Measurements from ENCODE around the gene UBE2B.
"Not testable (repeated sequence)": the region's sequence is repeated elsewhere in the genome, so short reads cannot be mapped to it uniquely, and the experiment has no call there.

The UBE2B gene

GRCh38 chr5:134370871-134371833 lies at the start of gene UBE2B:
UBE2B (plus strand) TSS chr5:134371569; CDS start chr5:134371596, 27 bp downstream.
- H3K27ac ChIP-seq (ENCODE audit: low read depth, low read length, poor library complexity, severe bottlenecking), result peak within 1 kb of the TSS; percentile 76
- H3K4me3 ChIP-seq (ENCODE audit: low read depth, low read length, poor library complexity, severe bottlenecking), result peak within 1 kb of the TSS; percentile 78
- peaks cover 39% of the 10 kb centered on the region for H3K4me1 ChIP-seq (ENCODE audit: insufficient read depth, low read length, severe bottlenecking)
- no peaks in the 10 kb centered on the region for H3K9me2 ChIP-seq (ENCODE audit: low read depth, low read length)
- peak within 1 kb of the TSS; percentile 87 for H3K4me2 ChIP-seq (ENCODE audit: low read length)
- H3K27me3 ChIP-seq (ENCODE audit: insufficient read depth, low read length), result no peaks in the 10 kb centered on the region
- H4K20me1 ChIP-seq (ENCODE audit: insufficient read depth, low read length), result 0 out of 2 replicates have a peak, but pooled peaks cover 2% of the 10 kb centered on the region
- H3K36me3 ChIP-seq (ENCODE audit: insufficient read depth, low read length), result peaks cover 27% of the 10 kb centered on the region
- peaks cover 42% of the 10 kb centered on the region for H3K79me2 ChIP-seq (ENCODE audit: insufficient read depth, low read length)
- H3K9me3 ChIP-seq (ENCODE audit: low read length), result no peaks in the 10 kb centered on the region
- no peak for TF ChIP-seq EZH2 (IDR thresholded peaks at IDR 0.05; ENCODE audit: borderline replicate concordance, low read length)
- TF ChIP-seq, protein P1, sequence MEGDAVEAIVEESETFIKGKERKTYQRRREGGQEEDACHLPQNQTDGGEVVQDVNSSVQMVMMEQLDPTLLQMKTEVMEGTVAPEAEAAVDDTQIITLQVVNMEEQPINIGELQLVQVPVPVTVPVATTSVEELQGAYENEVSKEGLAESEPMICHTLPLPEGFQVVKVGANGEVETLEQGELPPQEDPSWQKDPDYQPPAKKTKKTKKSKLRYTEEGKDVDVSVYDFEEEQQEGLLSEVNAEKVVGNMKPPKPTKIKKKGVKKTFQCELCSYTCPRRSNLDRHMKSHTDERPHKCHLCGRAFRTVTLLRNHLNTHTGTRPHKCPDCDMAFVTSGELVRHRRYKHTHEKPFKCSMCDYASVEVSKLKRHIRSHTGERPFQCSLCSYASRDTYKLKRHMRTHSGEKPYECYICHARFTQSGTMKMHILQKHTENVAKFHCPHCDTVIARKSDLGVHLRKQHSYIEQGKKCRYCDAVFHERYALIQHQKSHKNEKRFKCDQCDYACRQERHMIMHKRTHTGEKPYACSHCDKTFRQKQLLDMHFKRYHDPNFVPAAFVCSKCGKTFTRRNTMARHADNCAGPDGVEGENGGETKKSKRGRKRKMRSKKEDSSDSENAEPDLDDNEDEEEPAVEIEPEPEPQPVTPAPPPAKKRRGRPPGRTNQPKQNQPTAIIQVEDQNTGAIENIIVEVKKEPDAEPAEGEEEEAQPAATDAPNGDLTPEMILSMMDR (IDR thresholded peaks at IDR 0.05; ENCODE audit: low read length), result no peak
- H3F3A ChIP-seq (ENCODE audit: insufficient read depth, low read length), result no peaks in the 10 kb centered on the region
- peak within 1 kb of the TSS; percentile 65 for H2AFZ ChIP-seq (ENCODE audit: low read length)
- H3K9ac ChIP-seq (ENCODE audit: low read length), result peak within 1 kb of the TSS; percentile 88

GRCh38 chr5:134327327-134327726 lies 44.0 kb upstream of the UBE2B start:
- Histone ChIP-seq H3K4me1 (ENCODE audit: insufficient read depth, low read length, severe bottlenecking) (no peaks in the 10 kb centered on the region), H3K9me3 (ENCODE audit: low read length) (peaks cover 15% of the 10 kb centered on the region; the same call in 1 of the 2 replicates), H3K9me2 (ENCODE audit: low read depth, low read length) (no peaks in the 10 kb centered on the region), H3K36me3 (ENCODE audit: insufficient read depth, low read length) (no peaks in the 10 kb centered on the region), H3K79me2 (ENCODE audit: insufficient read depth, low read length) (no peaks in the 10 kb centered on the region), H3F3A (ENCODE audit: insufficient read depth, low read length) (no peaks in the 10 kb centered on the region), H2AFZ (ENCODE audit: low read length) (no peak overlapping the region), H4K20me1 (ENCODE audit: insufficient read depth, low read length) (no peaks in the 10 kb centered on the region), H3K4me2 (ENCODE audit: low read length) (no peak overlapping the region), H3K27ac (ENCODE audit: low read depth, low read length, poor library complexity, severe bottlenecking) (no peak overlapping the region), H3K4me3 (ENCODE audit: low read depth, low read length, poor library complexity, severe bottlenecking) (no peak overlapping the region), H3K27me3 (ENCODE audit: insufficient read depth, low read length) (no peaks in the 10 kb centered on the region), H3K9ac (ENCODE audit: low read length) (no peak overlapping the region)
- TF ChIP-seq EZH2 (IDR thresholded peaks at IDR 0.05; ENCODE audit: borderline replicate concordance, low read length), result no peak
- TF ChIP-seq, protein P1 (IDR thresholded peaks at IDR 0.05; ENCODE audit: low read length), result no peak

- Histone ChIP-seq H3K27me3 (ENCODE audit: insufficient read depth, low read length) (no peaks in the 10 kb centered on the region), H4K20me1 (ENCODE audit: insufficient read depth, low read length) (no peaks in the 10 kb centered on the region), H3K9me3 (ENCODE audit: low read length) (peaks cover 15% of the 10 kb centered on the region; the same call in 1 of the 2 replicates), H2AFZ (ENCODE audit: low read length) (no peak overlapping the region), H3K4me3 (ENCODE audit: low read depth, low read length, poor library complexity, severe bottlenecking) (no peak overlapping the region), H3K79me2 (ENCODE audit: insufficient read depth, low read length) (no peaks in the 10 kb centered on the region), H3K36me3 (ENCODE audit: insufficient read depth, low read length) (no peaks in the 10 kb centered on the region), H3K4me1 (ENCODE audit: insufficient read depth, low read length, severe bottlenecking) (no peaks in the 10 kb centered on the region), H3K27ac (ENCODE audit: low read depth, low read length, poor library complexity, severe bottlenecking) (no peak overlapping the region), H3K9ac (ENCODE audit: low read length) (no peak overlapping the region), H3K4me2 (ENCODE audit: low read length) (no peak overlapping the region), H3F3A (ENCODE audit: insufficient read depth, low read length) (no peaks in the 10 kb centered on the region), H3K9me2 (ENCODE audit: low read depth, low read length) (no peaks in the 10 kb centered on the region)
- no peak for TF ChIP-seq EZH2 (IDR thresholded peaks at IDR 0.05; ENCODE audit: borderline replicate concordance, low read length)
- TF ChIP-seq, protein P1 (IDR thresholded peaks at IDR 0.05; ENCODE audit: low read length), result no peak
These were observed 42.8 kb upstream of the UBE2B start for GRCh38 chr5:134328619-134329018.

DNA sequence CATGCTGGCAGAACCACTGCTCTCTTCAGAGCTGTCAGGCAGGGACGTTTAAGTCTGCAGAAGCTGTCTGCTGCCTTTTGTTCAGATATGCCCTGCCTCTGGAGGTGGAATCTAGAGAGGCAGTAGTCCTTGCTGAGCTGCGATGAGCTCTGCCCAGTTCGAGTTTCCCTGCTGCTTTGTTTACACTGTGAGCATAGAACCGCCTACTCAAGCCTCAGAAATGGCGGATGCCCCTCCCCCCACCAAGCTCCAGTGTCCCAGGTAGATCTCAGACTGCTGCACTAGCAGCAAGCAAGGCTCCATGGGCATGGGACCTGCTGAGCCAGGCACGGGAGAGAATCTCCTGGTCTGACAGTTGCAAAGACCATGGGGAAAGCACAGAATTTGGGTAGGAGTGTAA lies 34.5 kb upstream of the UBE2B start:
- not testable (repeated sequence) for H3K4me1 ChIP-seq (ENCODE audit: insufficient read depth, low read length, severe bottlenecking); H3K9me3 ChIP-seq (ENCODE audit: low read length); H3K79me2 ChIP-seq (ENCODE audit: insufficient read depth, low read length); H3K27me3 ChIP-seq (ENCODE audit: insufficient read depth, low read length); H3F3A ChIP-seq (ENCODE audit: insufficient read depth, low read length); H4K20me1 ChIP-seq (ENCODE audit: insufficient read depth, low read length); H3K36me3 ChIP-seq (ENCODE audit: insufficient read depth, low read length); H3K27ac ChIP-seq (ENCODE audit: low read depth, low read length, poor library complexity, severe bottlenecking); H3K9ac ChIP-seq (ENCODE audit: low read length); H3K9me2 ChIP-seq (ENCODE audit: low read depth, low read length); H3K4me3 ChIP-seq (ENCODE audit: low read depth, low read length, poor library complexity, severe bottlenecking); H3K4me2 ChIP-seq (ENCODE audit: low read length); H2AFZ ChIP-seq (ENCODE audit: low read length)

DNA sequence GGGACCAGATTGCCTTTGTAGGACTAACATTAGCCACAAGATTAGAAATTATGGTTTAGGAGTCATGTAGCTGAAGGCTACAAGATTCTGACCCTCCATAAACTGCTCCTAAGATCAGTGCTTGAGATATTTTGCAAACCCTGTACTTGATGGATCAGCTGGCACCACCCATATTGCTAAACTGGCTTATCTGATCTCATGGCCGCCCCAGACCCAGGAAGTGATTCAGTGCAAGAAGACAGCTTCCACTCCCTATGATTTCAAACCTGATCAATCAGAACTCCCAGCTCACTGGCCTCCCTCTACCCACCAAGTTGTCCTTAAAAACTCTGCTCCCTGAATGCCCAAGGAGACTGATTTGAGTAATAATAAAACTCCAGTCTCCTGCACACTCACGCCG lies 27.9 kb upstream of the UBE2B start:
- not testable (repeated sequence) for H4K20me1 ChIP-seq (ENCODE audit: insufficient read depth, low read length); H3K9me2 ChIP-seq (ENCODE audit: low read depth, low read length); H3F3A ChIP-seq (ENCODE audit: insufficient read depth, low read length); H3K27me3 ChIP-seq (ENCODE audit: insufficient read depth, low read length); H3K27ac ChIP-seq (ENCODE audit: low read depth, low read length, poor library complexity, severe bottlenecking); H3K9ac ChIP-seq (ENCODE audit: low read length); H3K4me3 ChIP-seq (ENCODE audit: low read depth, low read length, poor library complexity, severe bottlenecking); H2AFZ ChIP-seq (ENCODE audit: low read length); H3K79me2 ChIP-seq (ENCODE audit: insufficient read depth, low read length); H3K4me2 ChIP-seq (ENCODE audit: low read length); H3K36me3 ChIP-seq (ENCODE audit: insufficient read depth, low read length); H3K4me1 ChIP-seq (ENCODE audit: insufficient read depth, low read length, severe bottlenecking); H3K9me3 ChIP-seq (ENCODE audit: low read length)
